Medulla oblongata (tissue), 1 donor: ENCODE measurements around the gene TREML2.

Experiments used
- DNase-seq: peaks from one replicate; pipeline ENCODE4 v3.0.0-alpha.2; 2015; ENCODE audit errors: extremely low spot score

Gene TREML2

GRCh38 chr6:41150671-41151070 lies 50.3 kb downstream of the TREML2 start:
- DNase-seq = no peak

- no peak for DNase-seq
Observed at GRCh38 chr6:41147917-41148316, 53.0 kb downstream of the TREML2 start.
